GM13977 (cell line): ENCODE results near the gene MSANTD1.

ENCODE experiments used
- DNase-seq: peaks from one replicate; pipeline ENCODE4 v3.0.0; 2012; ENCODE audit warnings: low spot score
- in situ Hi-C: fragments of 300-500 bp; cut with MboI; formaldehyde crosslinking; loops from one replicate; pipeline ENCODE4 v1.12.0; 2022; ENCODE audit warnings: low sequenced_read_pairs, low pct_unique_long_range_greater_than_20kb, mixed read lengths, inconsistent platforms; ENCODE audit not compliant: unreplicated experiment
- TF ChIP-seq, protein P1 (sequence below): IDR thresholded peaks from 2 replicates; pipeline ENCODE4 v1.5.1; 2012; ENCODE audit warnings: mild to moderate bottlenecking, control low read depth; ENCODE audit not compliant: insufficient read depth; ENCODE audit errors: extremely low read depth, missing control alignments

The MSANTD1 gene

DNA sequence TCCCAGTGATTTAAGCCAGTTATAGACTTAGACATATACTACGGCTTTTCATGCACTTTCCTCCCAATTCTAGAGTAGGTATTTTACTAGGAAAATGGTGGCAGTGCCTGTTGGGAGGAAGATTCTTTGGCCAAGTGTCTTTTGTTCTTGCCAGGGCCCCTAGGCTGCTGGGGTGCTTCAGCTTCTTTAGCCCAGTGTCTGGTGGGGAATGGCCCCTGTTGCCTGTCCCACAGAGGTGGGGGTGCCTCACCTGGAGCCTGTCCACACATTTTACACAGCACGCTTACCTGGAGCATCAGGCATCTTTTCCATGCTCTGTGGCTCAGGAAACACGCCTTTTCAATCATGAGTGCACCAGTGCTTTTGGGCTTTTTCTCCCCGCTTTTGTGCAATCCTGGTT, 33.2 kb upstream of the MSANTD1 start:
- TF ChIP-seq, protein P1, sequence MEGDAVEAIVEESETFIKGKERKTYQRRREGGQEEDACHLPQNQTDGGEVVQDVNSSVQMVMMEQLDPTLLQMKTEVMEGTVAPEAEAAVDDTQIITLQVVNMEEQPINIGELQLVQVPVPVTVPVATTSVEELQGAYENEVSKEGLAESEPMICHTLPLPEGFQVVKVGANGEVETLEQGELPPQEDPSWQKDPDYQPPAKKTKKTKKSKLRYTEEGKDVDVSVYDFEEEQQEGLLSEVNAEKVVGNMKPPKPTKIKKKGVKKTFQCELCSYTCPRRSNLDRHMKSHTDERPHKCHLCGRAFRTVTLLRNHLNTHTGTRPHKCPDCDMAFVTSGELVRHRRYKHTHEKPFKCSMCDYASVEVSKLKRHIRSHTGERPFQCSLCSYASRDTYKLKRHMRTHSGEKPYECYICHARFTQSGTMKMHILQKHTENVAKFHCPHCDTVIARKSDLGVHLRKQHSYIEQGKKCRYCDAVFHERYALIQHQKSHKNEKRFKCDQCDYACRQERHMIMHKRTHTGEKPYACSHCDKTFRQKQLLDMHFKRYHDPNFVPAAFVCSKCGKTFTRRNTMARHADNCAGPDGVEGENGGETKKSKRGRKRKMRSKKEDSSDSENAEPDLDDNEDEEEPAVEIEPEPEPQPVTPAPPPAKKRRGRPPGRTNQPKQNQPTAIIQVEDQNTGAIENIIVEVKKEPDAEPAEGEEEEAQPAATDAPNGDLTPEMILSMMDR: no peak
- DNase-seq: no peak
- in situ Hi-C loops: no loop called here

GRCh38 chr4:3217266-3217665, 31.7 kb upstream of the MSANTD1 start:
- in situ Hi-C loops: no loop called here
- TF ChIP-seq, protein P1: no peak

GRCh38 chr4:3217771-3218170, 31.2 kb upstream of the MSANTD1 start:
- DNase-seq: no peak
- TF ChIP-seq, protein P1: no peak
- in situ Hi-C loops: no loop called here

More at GRCh38 chr4:3217266-3217665, 31.7 kb upstream of the MSANTD1 start:
- no peak for DNase-seq

GRCh38 chr4:3218824-3219760, 29.9 kb upstream of the MSANTD1 start:
- in situ Hi-C loops: no loop called here
- TF ChIP-seq, protein P1: no peak
- no peak for DNase-seq

DNA sequence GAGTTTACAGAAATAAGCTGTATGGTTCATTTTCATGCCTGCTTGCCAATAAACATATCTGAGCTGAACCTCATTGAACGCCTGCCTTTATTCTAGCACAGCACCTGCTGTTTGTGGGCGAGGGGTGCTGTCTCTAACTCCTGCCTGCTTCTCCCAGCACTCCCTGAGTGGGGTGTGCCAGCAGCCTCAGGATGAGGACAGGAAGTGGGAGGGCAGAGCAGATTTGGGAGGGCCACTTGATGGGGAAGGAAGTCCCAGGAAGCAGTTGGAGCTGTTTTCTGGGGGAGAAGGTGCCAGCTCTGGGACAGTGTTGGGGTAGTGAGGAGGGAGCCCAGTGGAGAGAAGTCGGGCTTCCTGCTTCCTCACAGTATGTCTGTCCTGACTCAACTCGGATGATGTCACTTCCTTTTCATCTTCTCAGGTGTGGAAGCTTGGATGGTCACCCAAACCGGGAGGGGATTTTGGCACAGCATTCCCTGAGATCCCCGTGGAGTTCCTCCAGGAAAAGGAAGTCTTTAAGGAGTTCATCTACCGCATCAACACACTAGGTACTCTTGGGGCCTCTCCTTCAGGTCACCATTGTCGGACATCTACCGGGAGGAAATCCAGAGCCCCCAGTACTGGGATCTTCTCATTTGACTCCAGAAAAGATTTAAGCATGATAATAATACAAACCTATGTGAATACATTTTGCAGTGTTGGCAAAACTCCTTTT, 29.0 kb upstream of the MSANTD1 start:
- DNase-seq: no peak
- in situ Hi-C loops: no loop called here
- TF ChIP-seq, protein P1: no peak

GRCh38 chr4:3220476-3221183, 28.3 kb upstream of the MSANTD1 start:
- DNase-seq: no peak
- in situ Hi-C loops: no loop called here
- TF ChIP-seq, protein P1: no peak
